HCT116 (cell line): ENCODE measurements around the gene UNC45A.

Experiments
- EZH2 ChIP-seq: fragments of 200-600 bp; sonication (generic); IDR thresholded peaks from 2 replicates; pipeline ENCODE4 v1.6.1; 2017; ENCODE audit warnings: antibody characterized with exemption, mixed run types
- POLR2A ChIP-seq: IDR thresholded peaks from 2 replicates; pipeline ENCODE4 v1.7.0; 2011; ENCODE audit warnings: borderline replicate concordance; ENCODE audit not compliant: insufficient read depth, insufficient read length; ENCODE audit errors: extremely low read depth
- SIN3A ChIP-seq: IDR thresholded peaks from 2 replicates; pipeline ENCODE4 v1.6.1; 2012; ENCODE audit warnings: low read depth
- TCF7L2 ChIP-seq: IDR thresholded peaks from 2 replicates; pipeline ENCODE4 v1.7.0; 2011; ENCODE audit warnings: borderline replicate concordance, inconsistent platforms; ENCODE audit not compliant: insufficient read depth, insufficient read length; ENCODE audit errors: extremely low read depth
- YY1 ChIP-seq: IDR thresholded peaks from 2 replicates; pipeline ENCODE4 v1.6.1; 2011; ENCODE audit warnings: low read length, low read depth, moderate library complexity, mild to moderate bottlenecking; ENCODE audit not compliant: insufficient replicate concordance; ENCODE audit errors: extremely low read depth
- TF ChIP-seq, protein P1 (sequence below), 3 experiments: fragments of 200-600 bp in 1 of 3; sonication (generic) in 1 of 3; IDR thresholded peaks in 2 of 3; conservative IDR thresholded peaks in 1 of 3; 2 replicates each; pipeline ENCODE4 v1.5.1; 2012 to 2017; ENCODE audit warnings: low read depth in 2 of 3, low read length in 2 of 3, antibody characterized with exemption in 1 of 3, borderline replicate concordance in 1 of 3, control low read depth in 1 of 3, mild to moderate bottlenecking in 1 of 3, mixed read lengths in 1 of 3, mixed run types in 1 of 3, moderate library complexity in 1 of 3; ENCODE audit not compliant: insufficient read depth in 1 of 3
- TF ChIP-seq, protein P2 (sequence below): IDR thresholded peaks from 2 replicates; pipeline ENCODE4 v1.6.1; 2012

DNA sequence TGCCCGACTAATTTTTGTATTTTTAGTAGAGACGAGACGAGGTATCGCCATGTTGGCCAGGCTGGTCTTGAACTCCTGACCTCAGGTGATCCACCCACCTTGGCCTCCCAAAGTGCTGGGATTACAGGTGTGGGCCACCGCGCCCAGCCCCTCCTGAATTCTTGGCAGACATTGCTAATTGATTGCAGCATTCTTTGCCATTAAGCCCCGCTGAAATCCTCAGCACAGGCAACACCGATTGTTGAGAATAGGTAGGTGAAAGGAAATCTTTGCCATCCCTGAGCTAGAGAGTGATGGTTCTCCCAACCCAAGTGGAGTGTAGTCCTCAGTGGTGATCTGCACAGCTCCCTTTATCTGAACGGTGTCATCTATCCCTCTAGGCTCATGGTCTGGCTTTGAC is 30.3 kb upstream of the UNC45A start:
- TF ChIP-seq, protein P1, sequence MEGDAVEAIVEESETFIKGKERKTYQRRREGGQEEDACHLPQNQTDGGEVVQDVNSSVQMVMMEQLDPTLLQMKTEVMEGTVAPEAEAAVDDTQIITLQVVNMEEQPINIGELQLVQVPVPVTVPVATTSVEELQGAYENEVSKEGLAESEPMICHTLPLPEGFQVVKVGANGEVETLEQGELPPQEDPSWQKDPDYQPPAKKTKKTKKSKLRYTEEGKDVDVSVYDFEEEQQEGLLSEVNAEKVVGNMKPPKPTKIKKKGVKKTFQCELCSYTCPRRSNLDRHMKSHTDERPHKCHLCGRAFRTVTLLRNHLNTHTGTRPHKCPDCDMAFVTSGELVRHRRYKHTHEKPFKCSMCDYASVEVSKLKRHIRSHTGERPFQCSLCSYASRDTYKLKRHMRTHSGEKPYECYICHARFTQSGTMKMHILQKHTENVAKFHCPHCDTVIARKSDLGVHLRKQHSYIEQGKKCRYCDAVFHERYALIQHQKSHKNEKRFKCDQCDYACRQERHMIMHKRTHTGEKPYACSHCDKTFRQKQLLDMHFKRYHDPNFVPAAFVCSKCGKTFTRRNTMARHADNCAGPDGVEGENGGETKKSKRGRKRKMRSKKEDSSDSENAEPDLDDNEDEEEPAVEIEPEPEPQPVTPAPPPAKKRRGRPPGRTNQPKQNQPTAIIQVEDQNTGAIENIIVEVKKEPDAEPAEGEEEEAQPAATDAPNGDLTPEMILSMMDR (IDR thresholded peaks at IDR 0.05 in 2 of 3, conservative IDR thresholded peaks at IDR 0.05 in 1 of 3; ENCODE audit: borderline replicate concordance in 1 of 3, insufficient read depth in 1 of 3, low read depth in 2 of 3, low read length in 2 of 3), result no peak
- TF ChIP-seq EZH2, result no peak
- no peak for TF ChIP-seq POLR2A
- no peak for TF ChIP-seq TCF7L2
- TF ChIP-seq SIN3A, result no peak
- no peak for TF ChIP-seq YY1
- TF ChIP-seq, protein P2, sequence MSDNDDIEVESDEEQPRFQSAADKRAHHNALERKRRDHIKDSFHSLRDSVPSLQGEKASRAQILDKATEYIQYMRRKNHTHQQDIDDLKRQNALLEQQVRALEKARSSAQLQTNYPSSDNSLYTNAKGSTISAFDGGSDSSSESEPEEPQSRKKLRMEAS, result no peak
